Measurements from ENCODE around the gene GDF7.

DNA sequence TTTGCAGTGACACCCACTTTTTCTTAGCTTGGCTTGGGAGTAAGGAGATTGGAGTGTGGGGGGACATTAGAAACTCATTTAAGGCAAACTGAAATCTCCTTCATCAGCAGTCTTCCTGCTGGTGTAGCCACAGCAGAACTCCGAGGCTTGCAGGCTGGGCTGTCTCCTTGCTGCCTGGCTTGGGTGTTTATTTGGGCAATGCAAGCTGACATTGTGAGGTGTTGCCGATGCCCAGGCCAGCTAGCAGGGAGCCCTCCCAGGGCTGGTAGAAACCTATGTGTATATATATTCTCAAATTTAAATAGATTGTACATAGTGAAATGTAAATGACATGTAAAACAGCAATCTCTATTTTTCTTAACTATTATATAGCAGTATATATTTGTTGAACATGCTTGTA lies 11.8 kb downstream of the GDF7 start:
- TF ChIP-seq, protein P1, sequence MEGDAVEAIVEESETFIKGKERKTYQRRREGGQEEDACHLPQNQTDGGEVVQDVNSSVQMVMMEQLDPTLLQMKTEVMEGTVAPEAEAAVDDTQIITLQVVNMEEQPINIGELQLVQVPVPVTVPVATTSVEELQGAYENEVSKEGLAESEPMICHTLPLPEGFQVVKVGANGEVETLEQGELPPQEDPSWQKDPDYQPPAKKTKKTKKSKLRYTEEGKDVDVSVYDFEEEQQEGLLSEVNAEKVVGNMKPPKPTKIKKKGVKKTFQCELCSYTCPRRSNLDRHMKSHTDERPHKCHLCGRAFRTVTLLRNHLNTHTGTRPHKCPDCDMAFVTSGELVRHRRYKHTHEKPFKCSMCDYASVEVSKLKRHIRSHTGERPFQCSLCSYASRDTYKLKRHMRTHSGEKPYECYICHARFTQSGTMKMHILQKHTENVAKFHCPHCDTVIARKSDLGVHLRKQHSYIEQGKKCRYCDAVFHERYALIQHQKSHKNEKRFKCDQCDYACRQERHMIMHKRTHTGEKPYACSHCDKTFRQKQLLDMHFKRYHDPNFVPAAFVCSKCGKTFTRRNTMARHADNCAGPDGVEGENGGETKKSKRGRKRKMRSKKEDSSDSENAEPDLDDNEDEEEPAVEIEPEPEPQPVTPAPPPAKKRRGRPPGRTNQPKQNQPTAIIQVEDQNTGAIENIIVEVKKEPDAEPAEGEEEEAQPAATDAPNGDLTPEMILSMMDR (conservative IDR thresholded peaks at IDR 0.05; ENCODE audit: low read length) = no peak
- TF ChIP-seq EZH2phosphoT487 (IDR thresholded peaks at IDR 0.05; ENCODE audit: borderline replicate concordance, low read depth, low read length) = no peak

Measured in OCI-LY7 (cell line).